ENCODE results near the gene CHRNB2.
A peak's percentile ranks its signal among the peaks of the same experiment; 100 is the strongest.

Gene CHRNB2

GRCh38 chr1:154609398-154610380 lies 42.1 kb downstream of the CHRNB2 start:
- peak; percentile 73 for DNase-seq (ENCODE audit: low read depth, low spot score)

DNA sequence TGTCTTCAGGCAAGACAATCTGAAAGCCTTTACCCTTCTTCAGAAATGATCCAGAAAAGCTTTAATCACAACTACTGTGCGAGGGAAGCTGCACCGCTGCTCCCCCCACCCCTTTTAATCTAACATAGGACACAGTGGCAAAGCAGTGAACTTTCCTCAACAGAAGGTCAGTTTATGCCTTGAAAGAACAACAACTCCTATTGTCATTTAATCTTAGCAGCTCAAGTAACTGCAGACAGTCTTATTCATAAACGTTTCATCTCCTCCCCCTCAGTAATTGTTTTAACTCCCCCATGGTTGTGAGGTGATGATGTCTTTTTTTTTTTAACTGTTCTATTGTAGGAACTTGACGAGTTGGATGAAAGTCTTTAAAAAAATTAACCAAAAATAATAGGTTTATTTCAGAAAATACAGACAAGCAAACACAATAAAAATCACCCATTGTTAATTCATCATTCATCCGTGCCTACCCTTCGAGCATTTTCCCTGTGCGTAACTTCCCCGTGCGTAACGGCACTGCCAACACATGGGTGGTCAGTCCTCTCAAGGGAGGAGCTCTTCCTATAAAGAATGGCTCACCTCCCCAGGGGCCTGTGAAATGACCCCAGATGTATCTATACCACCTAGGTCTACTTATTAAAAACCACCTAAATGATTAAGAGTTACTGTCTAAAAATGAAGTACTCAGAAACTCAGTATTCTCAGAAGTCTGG lies 43.7 kb downstream of the CHRNB2 start:
- no peak for DNase-seq (ENCODE audit: low read depth, low spot score)

DNA sequence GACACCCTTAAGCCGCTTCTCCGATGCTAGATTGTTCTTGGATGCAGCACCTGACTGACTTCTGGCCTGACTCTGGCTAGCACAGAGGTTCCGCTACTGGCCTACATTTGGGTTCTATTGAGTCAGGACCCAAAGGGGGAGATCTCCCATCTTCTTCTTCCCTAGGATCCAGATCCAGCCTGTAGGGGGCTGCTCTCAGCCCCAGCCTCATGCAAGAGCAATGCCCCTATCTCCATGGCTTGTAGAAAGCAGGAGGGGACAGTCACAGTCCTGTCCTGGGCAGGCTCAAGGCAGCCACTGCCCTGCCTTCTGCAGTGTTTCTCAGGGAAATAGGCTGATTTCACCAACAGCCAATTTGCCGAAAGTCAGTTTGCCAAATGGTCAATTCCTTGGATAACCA lies 46.7 kb downstream of the CHRNB2 start:
- DNase-seq (ENCODE audit: low read depth, low spot score), result no peak

DNA sequence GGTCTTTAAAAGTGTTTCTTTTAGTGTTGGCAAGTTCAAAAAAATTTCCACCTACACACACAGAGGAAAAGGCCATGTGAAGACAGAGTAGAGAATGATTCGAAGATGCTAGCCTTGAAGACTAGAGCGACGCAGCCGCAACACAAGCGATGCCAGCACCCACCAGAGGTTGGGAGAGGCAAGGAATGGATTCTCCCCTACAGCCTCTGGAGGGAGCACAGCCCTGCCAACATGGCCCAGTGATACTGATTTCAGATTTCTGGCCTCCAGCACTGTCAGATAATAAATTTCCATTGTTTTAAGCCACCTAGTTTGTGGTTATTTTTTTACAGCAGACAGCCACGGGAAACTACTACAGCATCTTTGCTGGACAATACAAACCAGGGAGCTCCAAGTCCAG lies 47.3 kb downstream of the CHRNB2 start:
- no peak for DNase-seq (ENCODE audit: low read depth, low spot score)

GRCh38 chr1:154615411-154615810 lies 47.8 kb downstream of the CHRNB2 start:
- no peak for DNase-seq (ENCODE audit: low read depth, low spot score)

DNA sequence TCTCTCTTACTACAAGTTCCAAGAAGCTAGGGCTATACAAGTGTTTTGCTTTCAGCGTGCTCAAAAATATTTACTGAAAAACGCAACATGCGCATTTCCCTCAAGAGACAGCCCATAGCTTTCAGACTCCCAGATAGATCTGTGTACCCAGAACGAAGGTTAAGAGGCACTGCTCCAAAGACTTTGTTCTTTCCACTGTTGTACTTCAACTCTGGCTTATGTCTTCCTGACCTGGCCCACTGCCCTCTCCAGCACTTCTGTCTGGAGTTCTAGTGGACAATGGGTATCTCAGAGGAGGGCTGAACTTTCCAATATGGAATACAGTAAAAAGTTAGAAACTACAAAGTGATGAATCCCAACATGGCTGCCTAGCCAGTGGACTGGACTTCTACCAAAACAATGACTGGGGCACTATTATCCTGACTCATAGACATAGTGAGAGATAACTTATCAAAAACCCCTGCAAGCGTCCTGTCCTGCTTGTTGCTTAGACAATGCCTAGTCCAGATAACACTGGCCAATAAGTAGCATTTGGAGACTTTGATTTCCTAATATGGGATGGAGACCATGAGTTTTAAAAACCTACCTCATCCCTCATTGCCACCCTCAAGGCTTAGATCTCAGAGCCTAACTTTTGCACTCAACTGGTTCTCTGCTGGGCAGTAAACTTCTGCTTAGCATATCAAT lies 49.2 kb downstream of the CHRNB2 start:
- DNase-seq (ENCODE audit: low read depth, low spot score), result no peak

DNA sequence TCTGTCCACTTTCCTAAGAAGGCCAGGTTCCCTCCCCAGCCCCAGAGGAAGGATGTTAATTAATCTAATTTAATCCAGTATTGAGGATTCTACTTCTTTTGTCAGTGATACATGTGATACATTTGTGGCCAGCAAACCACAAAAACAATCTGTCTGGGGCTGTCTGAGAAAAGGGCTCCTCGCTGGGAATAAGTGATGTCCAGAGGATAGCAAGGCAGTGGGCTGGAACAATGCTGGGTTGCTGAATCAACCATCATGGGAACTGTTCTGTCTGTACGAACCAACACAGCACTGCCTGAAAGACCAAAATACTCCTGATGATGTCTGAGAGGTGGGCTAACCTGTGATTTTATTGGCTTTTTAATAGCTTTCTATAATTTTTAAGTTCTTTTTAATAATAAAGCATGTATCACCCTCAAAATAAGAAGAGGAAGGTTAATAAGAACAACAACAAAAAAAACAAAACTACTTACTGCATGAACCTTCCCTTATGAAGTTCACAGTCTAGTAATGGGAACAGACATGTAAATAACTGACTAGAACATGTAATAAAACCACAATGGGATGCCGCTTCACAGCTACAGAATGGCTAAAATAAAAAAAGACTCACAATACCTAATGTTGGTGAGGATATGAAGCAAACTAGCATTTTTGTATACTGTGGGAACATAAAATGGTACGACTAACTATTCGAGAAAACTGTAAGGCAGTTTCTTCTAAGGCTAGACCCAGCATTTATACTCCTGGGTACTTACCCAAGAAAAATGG lies 51.8 kb downstream of the CHRNB2 start:
- no peak for DNase-seq (ENCODE audit: low read depth, low spot score)

GRCh38 chr1:154620751-154621150 lies 53.2 kb downstream of the CHRNB2 start:
- no peak for DNase-seq (ENCODE audit: low read depth, low spot score)

DNA sequence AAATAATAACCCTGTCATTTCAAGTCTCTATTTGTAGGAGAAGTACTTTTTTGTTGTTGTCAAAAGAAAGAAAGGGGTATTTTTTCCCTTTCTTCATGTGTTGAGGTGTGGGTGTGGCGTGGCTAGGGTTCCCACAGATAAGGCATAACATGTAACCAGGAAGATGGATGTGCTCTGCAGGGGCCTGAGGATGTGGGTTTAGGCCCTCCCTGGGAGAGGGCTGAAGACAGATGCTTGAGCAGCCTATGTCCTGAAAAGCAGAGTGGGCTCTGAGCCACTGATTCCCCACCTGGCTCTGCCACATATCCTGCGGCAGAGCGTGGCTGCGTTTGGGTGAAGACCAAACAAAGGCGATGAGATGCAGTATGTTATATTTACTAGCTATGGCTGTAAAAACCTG lies 54.3 kb downstream of the CHRNB2 start:
- DNase-seq (ENCODE audit: low read depth, low spot score), result no peak

DNA sequence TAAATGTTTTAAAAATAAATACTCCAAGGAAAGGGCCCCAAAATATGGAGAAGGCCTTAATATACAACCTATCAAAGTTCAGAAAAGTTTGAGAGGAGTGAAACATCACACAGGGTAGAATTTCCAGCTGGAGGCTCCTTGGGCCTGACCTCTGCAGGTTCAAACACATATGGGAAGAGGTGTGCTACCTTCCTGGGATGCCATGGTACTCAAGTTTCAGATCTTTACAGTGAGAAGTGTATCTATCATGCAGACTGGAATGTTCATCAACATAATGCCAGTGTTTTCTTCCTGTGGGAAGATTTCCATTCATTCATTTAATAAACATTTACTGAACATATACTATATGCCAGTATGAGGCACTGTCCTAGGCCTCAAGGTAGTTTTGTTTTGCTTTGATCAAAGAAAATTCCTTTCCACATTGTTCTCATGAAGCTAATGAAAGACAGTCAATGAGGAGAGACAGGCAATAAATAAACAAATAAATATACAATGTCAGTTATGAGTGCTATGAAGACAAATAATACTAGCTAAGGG lies 55.0 kb downstream of the CHRNB2 start:
- no peak for DNase-seq (ENCODE audit: low read depth, low spot score)

GRCh38 chr1:154623358-154623757 lies 55.8 kb downstream of the CHRNB2 start:
- no peak for DNase-seq (ENCODE audit: low read depth, low spot score)

- DNase-seq (ENCODE audit: low read depth, low spot score), result no peak
Observed at GRCh38 chr1:154624746-154625643, 57.4 kb downstream of the CHRNB2 start.

GRCh38 chr1:154626456-154627256 lies 59.1 kb downstream of the CHRNB2 start:
- DNase-seq (ENCODE audit: low read depth, low spot score), result no peak

DNA sequence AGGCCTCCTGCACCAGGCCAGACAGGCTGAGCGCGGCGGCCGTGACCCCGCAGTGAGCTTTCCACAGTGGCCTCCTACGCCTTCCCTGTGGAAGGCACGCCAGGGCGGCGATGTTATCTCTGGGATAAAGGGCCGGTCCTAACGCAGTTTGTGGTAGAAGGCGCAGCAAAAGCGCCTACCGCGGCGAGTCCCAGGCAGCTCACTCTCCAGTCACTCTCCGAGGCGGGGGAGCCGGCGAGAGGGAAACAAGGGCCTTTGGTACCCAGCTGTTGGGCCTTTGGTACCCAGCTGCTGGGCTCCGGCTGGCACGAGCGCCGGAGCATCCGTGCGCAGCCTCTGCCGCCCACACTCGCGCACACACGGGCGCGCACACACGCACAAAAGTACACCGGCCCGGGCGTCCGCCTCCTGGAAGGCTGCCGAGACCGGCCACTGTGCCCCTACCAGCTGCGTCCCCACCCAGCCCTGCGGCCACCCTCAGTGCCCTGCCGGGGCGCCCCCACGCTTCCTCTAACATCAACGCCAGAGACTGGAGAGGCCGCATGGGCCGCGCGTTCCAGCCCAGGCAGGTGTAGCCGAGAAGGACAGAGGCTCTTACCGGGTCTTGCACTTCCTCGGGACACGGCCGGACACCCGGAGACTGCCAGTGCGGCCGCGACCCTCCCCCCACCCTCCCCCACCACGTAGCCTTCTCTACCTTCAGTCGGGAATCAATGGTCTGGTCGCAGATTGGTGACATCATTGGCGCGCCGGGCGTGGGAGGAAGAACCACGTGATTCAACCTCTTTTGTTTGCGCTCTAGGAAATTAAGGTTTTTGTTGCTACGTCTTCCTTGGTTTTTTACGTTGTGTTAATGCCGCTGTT lies 59.9 kb downstream of the CHRNB2 start:
- DNase-seq (ENCODE audit: low read depth, low spot score), result peak; percentile 92

GRCh38 chr1:154628121-154628405 lies 60.5 kb downstream of the CHRNB2 start:
- no peak for DNase-seq (ENCODE audit: low read depth, low spot score)

DNA sequence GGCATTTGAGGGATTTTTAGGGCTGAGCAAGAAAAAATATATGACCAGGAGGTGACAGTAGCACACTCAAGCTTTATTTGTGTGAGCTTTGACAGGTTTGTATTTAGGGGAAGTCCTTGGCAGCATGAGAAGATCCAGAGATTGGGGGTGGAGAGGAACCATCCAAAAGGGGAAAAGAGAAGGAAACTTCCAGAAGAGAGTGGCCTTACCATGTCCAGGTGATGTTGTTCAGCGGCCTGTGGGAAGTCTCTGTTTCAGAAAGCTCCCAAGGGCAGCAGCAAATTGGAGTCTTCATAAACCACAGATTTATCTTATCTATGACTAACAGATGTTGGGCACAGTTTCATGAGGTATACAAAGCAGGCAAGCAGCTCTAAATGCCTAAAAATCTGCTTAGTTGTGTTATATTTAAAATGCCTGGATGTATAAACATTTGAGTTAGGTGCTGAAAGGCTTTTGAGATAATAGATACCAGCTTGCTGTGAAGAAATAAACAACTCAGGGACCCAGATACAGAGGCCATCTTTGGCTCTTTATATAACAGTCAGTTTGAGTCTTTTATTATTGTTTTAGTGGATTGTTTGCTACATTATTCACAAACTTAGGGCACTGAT lies 61.6 kb downstream of the CHRNB2 start:
- DNase-seq (ENCODE audit: low read depth, low spot score), result no peak

All from ELF-1 (cell line).